HG02943 (cell line): ENCODE data around the gene CCR4.
"Not testable (repeated sequence)": the region's sequence is repeated elsewhere in the genome, so short reads cannot be mapped to it uniquely, and the experiment has no call there.

Experiments used
- ATAC-seq: cut with Tn5 transposase; IDR thresholded peaks from one replicate; pipeline ENCODE4 v1.9.1; 2021; ENCODE audit warnings: mild to moderate bottlenecking, low read depth, moderate library complexity; ENCODE audit not compliant: unreplicated experiment

The CCR4 gene

DNA sequence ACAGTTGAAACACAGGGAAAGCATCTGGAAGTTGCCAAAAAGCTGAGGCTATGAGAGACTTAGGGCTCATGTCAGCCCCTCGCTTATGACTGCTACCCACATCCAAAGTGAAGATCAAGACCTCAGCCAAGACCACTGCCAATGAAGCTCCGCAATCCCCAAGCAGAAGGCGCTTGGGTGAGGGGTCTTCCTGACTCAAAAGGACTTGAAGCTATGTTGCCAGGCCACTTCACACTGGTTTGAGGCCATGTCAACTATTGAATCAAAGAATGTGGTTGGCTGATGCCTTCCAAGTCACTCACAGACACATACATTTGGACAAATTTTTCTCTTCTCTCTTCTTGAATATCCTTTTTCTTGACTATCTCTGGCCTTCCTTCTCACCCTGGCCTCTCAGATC is 928 bp upstream of the CCR4 start:
- ATAC-seq: no peak

DNA sequence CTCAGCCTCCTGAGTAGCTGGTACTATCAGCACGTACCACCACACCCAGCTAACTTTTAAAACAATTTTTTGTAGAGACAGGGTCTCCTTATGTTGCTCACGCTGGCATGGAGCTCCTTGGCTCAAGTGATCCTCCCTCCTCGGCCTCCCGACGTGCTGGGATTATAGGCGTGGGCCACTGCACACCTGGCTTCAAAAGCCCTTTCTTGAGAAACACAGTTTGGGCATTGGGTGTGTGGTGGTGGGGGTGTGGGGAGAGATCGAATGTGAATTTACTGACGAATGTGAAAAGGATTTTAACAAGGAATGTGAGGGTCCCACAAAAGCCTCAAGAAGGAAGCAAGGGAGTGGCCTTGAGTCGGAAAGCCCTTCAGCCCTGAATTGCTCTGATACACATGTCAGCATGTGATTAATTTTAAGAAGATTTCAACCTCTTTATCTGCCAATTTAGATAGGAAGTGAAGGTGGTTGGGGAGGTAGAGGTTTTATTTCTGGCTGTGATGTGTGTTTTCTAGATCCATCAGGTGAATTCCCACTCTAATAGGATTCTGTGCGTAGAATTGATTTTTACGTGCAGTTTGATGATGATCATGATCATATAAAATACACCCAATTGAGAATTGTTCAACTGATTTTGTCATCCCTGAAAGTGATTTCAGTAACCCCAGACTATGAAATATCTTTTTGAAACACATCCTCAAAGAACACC is 1.1 kb downstream of the CCR4 start:
- ATAC-seq: no peak

DNA sequence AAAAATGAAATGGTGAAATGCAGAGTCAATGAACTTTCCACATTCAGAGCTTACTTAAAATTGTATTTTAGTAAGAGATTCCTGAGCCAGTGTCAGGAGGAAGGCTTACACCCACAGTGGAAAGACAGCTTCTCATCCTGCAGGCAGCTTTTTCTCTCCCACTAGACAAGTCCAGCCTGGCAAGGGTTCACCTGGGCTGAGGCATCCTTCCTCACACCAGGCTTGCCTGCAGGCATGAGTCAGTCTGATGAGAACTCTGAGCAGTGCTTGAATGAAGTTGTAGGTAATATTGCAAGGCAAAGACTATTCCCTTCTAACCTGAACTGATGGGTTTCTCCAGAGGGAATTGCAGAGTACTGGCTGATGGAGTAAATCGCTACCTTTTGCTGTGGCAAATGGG is 3.1 kb downstream of the CCR4 start:
- ATAC-seq: no peak

DNA sequence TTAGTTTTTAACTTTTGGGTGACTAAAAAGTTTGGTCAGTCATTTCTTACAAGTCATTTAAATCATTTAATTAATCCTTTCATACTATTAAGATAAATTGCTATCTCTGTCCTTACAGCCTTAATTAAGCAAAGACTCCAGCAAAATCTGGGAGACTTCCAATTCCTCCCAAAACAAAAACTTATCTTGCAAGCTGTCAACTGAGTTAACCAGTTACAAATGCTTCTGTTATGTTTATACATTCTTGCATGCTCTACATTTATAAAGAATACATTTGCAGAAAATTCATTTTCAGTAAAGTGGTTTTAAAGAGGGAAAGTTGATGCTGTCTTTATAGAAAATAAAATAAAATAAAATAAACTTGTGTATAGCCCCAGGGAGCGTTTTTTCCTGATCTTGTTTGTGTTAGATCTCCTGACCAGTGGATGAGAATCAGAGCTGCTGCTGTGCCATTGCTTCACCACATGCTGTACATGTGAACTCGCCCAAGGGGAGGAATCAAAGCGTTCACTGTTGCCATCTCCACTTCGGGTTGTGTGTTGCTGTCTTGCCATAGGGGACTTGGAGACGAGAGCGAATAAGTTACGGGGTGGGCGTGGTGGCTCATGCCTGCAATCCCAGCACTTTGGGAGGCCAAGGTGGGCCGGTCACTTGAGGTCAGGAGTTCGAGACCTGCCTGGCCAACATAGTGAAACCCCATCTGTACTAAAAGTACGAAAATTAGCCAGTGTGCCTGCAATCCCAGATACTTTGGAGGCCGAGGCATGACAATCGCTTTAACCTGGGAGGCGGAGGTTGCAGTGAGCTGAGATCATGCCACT is 5.5 kb downstream of the CCR4 start:
- no peak for ATAC-seq

DNA sequence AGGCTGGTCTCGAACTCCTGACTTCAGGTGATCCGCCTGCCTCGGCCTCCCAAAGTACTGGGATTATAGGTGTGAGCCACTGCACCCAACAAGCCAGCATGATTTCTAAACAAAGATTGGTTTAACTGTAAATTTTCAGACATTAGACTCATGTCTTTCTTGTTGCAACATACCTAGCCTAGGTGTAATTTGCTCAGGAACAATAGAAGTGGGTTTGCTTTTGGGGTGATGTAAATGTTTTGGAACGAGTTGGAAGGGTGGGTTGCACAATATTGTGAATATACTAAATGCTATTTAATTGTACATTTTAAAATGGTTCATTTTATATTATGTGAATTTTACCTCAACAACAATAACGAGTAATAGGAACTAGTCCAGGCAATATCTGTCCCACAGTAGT is 7.1 kb downstream of the CCR4 start:
- no peak for ATAC-seq

DNA sequence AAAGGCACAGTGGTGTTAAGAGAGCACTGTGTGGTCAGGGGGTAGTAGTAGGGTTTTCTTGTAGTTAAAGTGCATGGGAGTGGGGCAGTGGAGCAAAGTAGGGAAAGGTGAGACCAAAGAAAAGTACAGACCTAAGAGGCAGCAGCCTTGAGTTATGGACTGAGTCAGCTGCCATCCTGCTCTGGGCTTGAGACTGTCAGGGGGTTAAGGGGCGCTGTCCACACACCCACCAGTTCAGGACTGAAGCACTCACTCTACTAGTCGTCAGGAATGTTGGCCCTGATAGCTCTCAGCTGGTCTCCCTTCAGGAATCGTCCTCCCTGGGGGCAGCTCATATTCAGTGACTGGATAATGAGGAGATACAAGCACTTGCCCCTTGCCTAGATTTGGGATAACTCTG is 7.9 kb downstream of the CCR4 start:
- no peak for ATAC-seq

DNA sequence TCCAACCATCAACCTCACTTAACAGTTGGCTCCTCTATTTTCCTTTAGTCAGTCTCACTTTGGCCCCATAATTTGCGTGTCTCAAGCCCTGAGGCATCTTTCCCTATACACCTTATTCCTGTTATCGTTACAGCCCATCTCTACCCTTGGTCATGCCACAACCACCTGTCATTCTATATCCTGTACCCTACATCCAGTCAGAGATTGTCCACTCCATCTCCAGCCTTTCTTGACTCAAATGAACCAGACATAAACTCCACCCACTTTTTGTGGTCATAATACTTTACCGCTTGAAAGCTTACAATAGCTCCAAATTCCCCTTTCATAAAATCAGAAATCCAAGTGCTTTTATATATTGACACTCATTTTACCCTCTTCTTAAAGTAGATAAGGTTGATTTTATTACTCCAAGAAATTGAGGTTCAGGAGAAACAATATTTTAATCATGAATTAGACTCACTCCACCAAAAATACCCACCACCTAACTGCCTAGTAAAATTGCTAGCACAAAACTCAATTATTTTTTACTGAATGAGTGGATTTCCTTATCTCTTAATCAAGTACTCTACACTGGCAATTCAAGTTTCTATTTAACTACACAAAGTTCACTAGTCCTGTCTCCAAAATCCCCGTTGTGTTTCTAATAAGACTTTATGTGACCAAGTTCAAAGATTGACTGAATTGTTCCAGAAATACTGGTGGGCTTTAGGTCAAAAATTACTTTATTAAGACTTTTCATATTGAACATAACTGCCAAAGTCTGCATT is 9.1 kb downstream of the CCR4 start:
- no peak for ATAC-seq

DNA sequence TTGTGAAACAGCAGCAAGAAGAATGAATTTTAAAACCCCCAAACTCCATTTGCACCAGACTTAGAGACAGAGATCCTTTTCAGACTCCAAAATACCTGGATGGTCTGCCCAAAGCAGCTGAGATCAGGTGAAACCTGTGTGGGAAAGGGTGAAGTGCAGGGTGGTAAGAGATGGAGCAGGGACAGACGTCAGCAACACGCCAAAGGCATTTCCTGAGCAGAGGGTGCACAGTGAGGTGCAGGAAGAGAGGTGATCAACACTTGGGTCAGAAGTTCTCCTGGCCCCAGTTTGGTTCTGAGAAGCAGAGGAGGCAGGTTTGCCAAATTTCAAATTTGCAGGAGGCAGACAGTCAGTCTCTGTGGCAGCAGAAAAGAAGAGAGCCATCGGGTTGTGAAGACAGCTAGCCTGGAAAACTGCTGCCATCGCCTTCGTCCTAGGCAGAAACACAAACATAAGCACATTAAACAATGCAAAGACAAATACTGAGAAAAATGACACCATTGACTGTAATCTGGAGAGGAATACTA is 9.8 kb downstream of the CCR4 start:
- ATAC-seq: no peak

DNA sequence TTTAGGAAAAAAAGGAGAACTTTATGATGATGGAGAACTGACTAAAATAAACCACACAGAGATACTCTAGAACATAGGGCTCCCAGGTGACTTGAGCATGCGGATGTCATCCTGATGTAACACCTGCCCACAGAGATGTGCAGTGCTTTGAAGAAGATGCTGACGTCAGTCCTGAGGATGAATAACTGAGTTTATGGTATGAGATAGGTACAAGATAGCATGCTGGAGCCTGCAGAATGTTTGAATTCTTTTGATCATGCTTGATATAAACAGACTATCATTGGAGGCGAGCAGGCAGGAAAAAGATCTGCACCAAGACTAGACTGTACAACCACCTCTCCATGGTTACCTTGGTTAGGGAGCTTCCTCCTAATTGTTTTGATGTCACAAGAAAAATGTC is 12.4 kb downstream of the CCR4 start:
- no peak for ATAC-seq

DNA sequence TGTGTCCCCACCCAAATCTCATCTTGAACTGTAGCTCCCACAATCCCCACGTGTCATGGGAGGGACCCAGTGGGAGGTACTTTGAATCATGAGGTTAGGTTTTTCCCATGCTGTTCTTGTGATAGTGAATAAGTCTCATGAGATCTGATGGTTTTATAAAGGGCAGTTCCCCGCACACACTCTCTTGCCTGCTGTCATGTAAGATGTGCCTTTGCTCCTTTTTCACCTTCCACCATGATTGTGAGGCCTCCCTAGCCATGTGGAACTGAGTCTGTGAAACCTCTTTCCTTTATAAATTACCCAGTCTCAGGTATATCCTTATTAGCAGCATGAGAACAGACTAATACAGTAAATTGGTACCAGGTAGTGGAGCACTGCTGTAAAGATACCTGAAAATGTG is 13.3 kb downstream of the CCR4 start:
- not testable (repeated sequence) for ATAC-seq

DNA sequence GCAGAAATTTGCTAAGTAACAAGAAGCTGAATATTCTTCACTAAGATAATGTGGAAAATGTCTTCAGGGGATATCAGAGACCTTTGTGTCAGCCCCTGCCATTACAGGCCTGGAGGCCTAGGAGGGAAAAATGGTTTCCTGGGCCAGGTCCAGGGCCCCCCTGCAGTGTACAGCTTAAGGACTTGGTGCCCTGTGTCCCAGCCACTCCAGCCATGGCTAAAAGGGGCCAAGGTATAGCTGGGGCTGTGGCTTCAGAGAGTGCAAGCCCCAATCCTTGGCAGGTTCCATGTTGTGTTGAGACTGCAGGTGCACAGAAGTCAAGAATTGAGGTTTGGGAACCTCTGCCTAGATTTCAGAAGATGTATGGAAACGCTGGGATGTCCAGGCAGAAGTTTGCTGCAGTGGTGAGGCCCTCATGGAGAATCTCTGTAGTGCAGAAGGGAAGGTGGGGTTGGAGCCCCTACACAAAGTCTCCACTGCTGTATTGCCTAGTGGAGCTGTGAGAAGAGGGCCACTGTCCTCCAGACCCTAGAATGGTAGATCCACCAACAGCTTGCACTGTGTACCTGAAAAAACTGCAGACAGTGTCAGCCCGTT is 14.3 kb downstream of the CCR4 start:
- not testable (repeated sequence) for ATAC-seq

DNA sequence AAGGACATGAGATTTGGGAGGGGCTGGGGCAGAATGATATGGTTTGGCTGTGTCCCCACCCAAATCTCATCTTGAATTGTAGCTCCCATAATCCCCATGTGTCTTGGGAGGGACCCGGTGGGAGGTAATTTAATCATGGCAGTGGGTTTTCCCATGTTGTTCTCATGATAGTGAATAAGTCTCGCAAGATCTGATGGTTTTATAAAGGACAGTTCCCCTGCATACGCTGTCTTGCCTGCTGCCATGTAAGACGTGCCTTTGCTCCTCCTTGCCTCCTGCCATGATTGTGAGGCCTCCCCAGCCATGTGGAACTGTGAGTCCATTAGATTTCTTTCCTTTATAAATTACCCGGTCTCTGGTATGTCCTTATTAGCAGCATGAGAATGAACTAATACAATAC is 15.2 kb downstream of the CCR4 start:
- ATAC-seq: not testable (repeated sequence)

DNA sequence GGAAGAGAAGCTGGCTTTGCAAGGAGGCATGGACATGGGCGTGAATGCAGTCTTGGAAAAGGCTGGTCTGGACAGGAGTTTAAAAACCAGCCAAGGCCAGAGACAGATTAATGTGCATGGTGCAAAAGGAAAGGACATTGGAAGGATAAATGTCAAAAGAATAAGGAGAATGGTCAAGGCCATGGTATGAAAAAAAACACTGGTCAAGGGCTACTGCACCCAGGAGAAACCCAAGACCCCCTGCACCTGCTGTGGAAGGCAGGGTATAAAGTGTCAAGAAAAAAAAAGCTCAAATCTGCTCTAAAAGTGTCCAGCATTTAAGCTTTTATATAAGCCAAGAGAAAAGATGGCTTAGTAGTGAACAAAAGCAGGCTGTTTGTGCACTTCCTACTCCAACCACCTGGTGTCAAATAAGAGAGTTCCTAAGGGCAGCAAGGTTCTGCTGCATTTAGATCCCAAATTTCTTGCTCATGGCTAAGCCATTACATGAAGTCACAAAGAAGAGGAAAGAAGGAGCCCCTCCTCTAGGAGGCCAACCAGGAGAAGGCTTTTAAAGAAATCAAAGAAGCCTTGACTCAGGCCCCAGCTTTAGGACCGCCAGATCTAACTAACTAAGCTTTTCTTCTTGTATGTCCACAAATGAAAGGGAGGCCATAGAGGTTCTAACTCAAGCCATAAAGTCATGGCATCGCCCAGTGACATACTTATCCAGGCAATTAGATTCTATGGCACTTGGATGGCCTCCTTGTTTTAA is 16.9 kb downstream of the CCR4 start:
- no peak for ATAC-seq

DNA sequence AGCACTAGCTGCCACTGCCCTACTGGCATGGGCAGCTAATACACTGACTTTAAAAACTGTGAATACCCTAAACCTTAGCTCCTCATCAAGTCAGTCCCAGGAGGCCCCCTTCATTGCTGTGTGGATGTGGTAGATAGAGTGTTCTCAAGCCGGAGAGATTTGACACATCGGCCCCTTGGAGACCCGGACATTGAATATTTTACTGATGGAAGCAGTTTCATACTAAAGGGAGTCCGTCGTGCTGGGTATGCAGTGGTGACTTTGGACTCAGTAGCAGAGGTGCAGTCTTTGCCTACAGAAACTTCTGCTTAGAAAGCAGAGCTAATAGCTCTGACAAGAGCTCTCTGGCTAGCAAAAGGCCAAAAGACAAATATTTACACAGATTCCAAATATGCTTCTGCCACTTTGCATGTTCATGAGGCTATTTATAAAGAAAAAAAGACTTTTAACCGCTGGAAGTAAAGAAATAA is 17.5 kb downstream of the CCR4 start:
- no peak for ATAC-seq

DNA sequence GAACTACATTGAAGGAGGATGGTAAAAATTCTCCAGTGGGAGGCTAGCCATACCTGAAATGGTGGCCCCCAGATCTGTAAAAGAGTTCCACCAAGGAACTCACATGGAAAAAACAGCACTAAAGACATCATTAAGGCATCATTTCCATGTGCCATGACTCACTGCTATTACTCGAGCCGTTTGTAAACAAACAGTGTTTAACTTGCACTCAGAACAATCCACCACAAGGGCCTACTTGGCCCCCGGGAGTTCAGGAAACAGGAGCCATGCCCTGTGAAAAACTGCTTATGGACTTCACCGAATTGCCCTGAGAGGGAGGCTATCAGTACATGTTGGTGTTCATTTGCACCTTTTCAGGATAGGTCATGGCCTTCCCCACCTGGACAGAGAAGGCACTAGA is 18.2 kb downstream of the CCR4 start:
- ATAC-seq: no peak

DNA sequence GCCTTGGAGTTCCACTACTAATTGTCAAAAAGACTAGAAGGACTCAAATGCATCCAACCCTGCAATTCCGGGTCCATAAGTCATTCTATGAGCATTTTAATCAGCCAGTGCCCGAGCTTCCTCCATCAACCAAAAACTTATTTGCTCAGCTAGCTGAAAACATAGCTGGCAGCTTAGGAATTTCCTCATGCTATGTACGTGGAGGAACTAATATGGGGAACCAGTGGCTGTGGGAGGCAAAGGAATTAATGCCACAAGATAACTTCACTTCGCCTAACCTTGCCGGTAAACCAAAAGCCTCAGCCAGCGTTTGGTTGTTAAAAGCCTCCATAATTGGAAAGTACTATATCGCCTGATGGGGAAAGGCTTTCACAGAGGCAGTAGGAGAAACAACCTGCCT is 19.8 kb downstream of the CCR4 start:
- not testable (repeated sequence) for ATAC-seq

DNA sequence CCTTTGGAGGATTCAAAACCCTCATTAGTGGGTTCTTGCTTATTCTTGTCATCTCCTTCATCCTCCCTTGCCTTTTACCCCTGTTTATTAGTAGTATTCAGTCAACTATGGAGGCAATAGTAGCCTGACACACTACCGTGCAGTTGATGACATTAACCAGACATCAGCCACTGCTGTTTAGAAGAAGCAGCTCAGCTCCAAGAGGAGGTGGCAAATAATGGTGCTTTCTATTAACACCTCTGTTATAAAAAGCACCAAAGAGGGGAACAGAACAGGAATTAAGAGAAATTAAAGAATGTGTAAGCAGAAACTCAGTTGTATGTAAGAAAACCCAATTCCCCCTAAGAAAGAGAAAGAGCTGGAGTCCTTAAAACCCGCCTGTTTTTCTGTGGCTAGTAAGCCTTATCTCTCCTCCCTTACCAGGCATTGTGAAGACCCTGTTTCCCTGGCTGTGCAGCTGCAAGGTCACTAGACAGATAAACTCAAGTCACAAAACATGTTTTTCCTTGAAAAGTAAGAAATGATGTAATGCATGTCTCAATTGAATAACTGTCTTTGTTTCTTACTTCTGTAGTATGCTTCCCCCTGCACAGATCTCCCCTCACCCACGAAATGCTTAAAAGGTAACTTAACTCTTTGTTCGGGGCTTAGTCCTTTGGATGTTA is 21.2 kb downstream of the CCR4 start:
- no peak for ATAC-seq

DNA sequence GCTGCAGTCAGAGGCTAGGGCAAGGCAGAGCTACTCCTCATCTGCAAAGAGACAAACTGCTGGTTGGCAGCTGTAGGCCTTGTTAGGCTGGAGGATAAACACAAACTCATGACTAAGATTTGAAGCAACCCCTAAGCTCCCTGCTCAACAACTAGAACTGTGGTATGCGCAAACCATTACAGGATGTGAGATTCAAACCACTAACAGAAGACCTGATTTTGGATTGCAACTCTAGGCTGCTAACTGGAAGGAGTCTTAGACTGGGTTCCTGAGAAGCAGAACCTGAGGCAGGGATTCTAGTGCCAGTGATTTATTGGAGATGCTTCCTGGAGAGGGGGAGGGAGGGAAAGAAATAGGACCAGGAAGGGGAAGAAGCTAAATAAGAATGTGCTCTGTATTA is 22.5 kb downstream of the CCR4 start:
- peak; percentile 76 for ATAC-seq

DNA sequence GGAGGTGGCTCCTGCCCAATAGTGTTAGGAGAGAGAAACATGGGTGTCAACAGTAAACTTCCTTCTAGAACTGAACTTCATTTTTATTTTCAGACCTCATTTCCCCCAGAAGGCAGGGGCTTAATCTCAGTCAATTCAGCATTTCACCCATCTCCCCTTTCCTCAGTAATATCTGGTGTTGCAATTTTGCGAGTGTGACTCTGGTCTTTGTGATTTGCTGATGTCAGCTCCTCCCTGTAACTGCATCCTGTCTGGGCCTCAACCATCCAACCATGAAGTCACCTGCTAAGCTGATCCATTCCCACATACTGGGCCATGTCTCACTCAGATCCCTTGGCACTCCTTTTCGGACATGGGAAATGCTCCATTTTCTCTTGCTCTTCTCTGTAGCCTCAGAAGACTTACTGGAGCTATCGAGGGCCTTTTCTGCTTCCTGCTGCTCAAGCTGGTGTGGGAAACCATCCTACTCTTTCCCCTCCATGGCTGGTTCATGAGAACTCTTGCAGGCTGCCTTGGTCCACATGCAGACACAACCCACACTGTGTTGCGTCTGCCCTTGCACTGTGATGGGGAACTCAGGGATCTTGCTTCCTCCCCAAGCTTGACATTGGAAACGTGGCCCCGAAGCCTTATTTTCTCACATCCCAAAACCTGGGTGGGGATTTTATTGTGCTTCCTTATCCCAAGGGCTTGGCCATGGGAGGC is 24.6 kb downstream of the CCR4 start:
- ATAC-seq: no peak
